T-helper 2 cell treated with Interferon-gamma antibody and Interleukin-4, amounts not matched to agents 5 μg/mL and 100 μg/mL, for 36 hours (primary cell): ENCODE data around the gene CDH13.

Source experiments
- DNase-seq: peaks from one replicate; pipeline ENCODE4 v3.0.0; 2021; ENCODE audit warnings: low spot score
- H3K27ac Mint-ChIP-seq: one replicate; pipeline ENCODE4 v1.8.0; 2021; ENCODE audit warnings: mild to moderate bottlenecking, mixed read lengths
- H3K27me3 Mint-ChIP-seq: one replicate; pipeline ENCODE4 v1.8.0; 2021; ENCODE audit warnings: low read depth, mixed read lengths
- H3K36me3 Mint-ChIP-seq: one replicate; pipeline ENCODE4 v1.8.0; 2021; ENCODE audit warnings: low read depth, mixed read lengths
- H3K4me1 Mint-ChIP-seq: one replicate; pipeline ENCODE4 v1.8.0; 2021; ENCODE audit warnings: low read depth, mixed read lengths
- H3K4me3 Mint-ChIP-seq: one replicate; pipeline ENCODE4 v1.8.0; 2022; ENCODE audit warnings: mild to moderate bottlenecking, moderate library complexity, mixed read lengths
- H3K9me3 Mint-ChIP-seq: one replicate; pipeline ENCODE4 v1.8.0; 2021; ENCODE audit warnings: mixed read lengths

Gene CDH13

GRCh38 chr16:83602761-83603722 is 976.3 kb downstream of the CDH13 start:
- DNase-seq: no peak
- H3K4me3 Mint-ChIP-seq: no peak overlapping the region
- H3K27me3 Mint-ChIP-seq: no peaks in the 10 kb centered on the region
- no peaks in the 10 kb centered on the region for H3K4me1 Mint-ChIP-seq
- no peaks in the 10 kb centered on the region for H3K36me3 Mint-ChIP-seq
- no peak overlapping the region for H3K27ac Mint-ChIP-seq
- no peaks in the 10 kb centered on the region for H3K9me3 Mint-ChIP-seq

- DNase-seq: no peak
- no peaks in the 10 kb centered on the region for H3K4me1 Mint-ChIP-seq
- H3K36me3 Mint-ChIP-seq: no peaks in the 10 kb centered on the region
- no peaks in the 10 kb centered on the region for H3K27me3 Mint-ChIP-seq
- H3K4me3 Mint-ChIP-seq: no peak overlapping the region
- H3K9me3 Mint-ChIP-seq: no peaks in the 10 kb centered on the region
- H3K27ac Mint-ChIP-seq: no peak overlapping the region
These were observed 977.2 kb downstream of the CDH13 start for GRCh38 chr16:83603723-83604570.

GRCh38 chr16:83606486-83607030 is 979.8 kb downstream of the CDH13 start:
- no peak overlapping the region for H3K27ac Mint-ChIP-seq
- H3K9me3 Mint-ChIP-seq: no peaks in the 10 kb centered on the region
- H3K36me3 Mint-ChIP-seq: no peaks in the 10 kb centered on the region
- H3K27me3 Mint-ChIP-seq: no peaks in the 10 kb centered on the region
- H3K4me1 Mint-ChIP-seq: no peaks in the 10 kb centered on the region
- H3K4me3 Mint-ChIP-seq: no peak overlapping the region
- no peak for DNase-seq

GRCh38 chr16:83609178-83609577 is 982.4 kb downstream of the CDH13 start:
- no peaks in the 10 kb centered on the region for H3K9me3 Mint-ChIP-seq
- no peak overlapping the region for H3K4me3 Mint-ChIP-seq
- no peak for DNase-seq
- no peak overlapping the region for H3K27ac Mint-ChIP-seq
- H3K36me3 Mint-ChIP-seq: no peaks in the 10 kb centered on the region
- no peaks in the 10 kb centered on the region for H3K4me1 Mint-ChIP-seq
- no peaks in the 10 kb centered on the region for H3K27me3 Mint-ChIP-seq

- DNase-seq: no peak
- Mint-ChIP-seq H3K36me3 (no peaks in the 10 kb centered on the region), H3K4me1 (no peaks in the 10 kb centered on the region), H3K27me3 (no peaks in the 10 kb centered on the region), H3K27ac (no peak overlapping the region), H3K9me3 (no peaks in the 10 kb centered on the region), H3K4me3 (no peak overlapping the region)
These were observed 988.6 kb downstream of the CDH13 start for GRCh38 chr16:83615141-83615952.

- DNase-seq: no peak
- no peaks in the 10 kb centered on the region for H3K27me3 Mint-ChIP-seq
- no peaks in the 10 kb centered on the region for H3K9me3 Mint-ChIP-seq
- H3K27ac Mint-ChIP-seq: no peak overlapping the region
- no peaks in the 10 kb centered on the region for H3K4me1 Mint-ChIP-seq
- no peak overlapping the region for H3K4me3 Mint-ChIP-seq
- H3K36me3 Mint-ChIP-seq: no peaks in the 10 kb centered on the region
These were observed 989.2 kb downstream of the CDH13 start for GRCh38 chr16:83615953-83616350.

- Mint-ChIP-seq H3K4me3 (no peak overlapping the region), H3K4me1 (no peaks in the 10 kb centered on the region), H3K36me3 (no peaks in the 10 kb centered on the region), H3K9me3 (no peaks in the 10 kb centered on the region), H3K27me3 (no peaks in the 10 kb centered on the region), H3K27ac (no peak overlapping the region)
- no peak for DNase-seq
These were observed 992.8 kb downstream of the CDH13 start for GRCh38 chr16:83619381-83620150.

- DNase-seq: no peak
- H3K9me3 Mint-ChIP-seq: no peaks in the 10 kb centered on the region
- no peak overlapping the region for H3K4me3 Mint-ChIP-seq
- no peaks in the 10 kb centered on the region for H3K36me3 Mint-ChIP-seq
- H3K27ac Mint-ChIP-seq: no peak overlapping the region
- H3K4me1 Mint-ChIP-seq: no peaks in the 10 kb centered on the region
- H3K27me3 Mint-ChIP-seq: no peaks in the 10 kb centered on the region
These were observed 995.2 kb downstream of the CDH13 start for GRCh38 chr16:83622010-83622409.

GRCh38 chr16:83623091-83623730 is 996.4 kb downstream of the CDH13 start:
- DNase-seq: no peak
- Mint-ChIP-seq H3K36me3 (no peaks in the 10 kb centered on the region), H3K4me3 (no peak overlapping the region), H3K27ac (no peak overlapping the region), H3K9me3 (no peaks in the 10 kb centered on the region), H3K4me1 (no peaks in the 10 kb centered on the region), H3K27me3 (no peaks in the 10 kb centered on the region)

- H3K27me3 Mint-ChIP-seq: no peaks in the 10 kb centered on the region
- H3K4me3 Mint-ChIP-seq: no peak overlapping the region
- H3K4me1 Mint-ChIP-seq: no peaks in the 10 kb centered on the region
- no peak overlapping the region for H3K27ac Mint-ChIP-seq
- no peaks in the 10 kb centered on the region for H3K36me3 Mint-ChIP-seq
- H3K9me3 Mint-ChIP-seq: no peaks in the 10 kb centered on the region
- DNase-seq: no peak
These were observed 997.1 kb downstream of the CDH13 start for GRCh38 chr16:83623892-83624291.

- Mint-ChIP-seq H3K4me1 (no peaks in the 10 kb centered on the region), H3K36me3 (no peaks in the 10 kb centered on the region), H3K9me3 (no peaks in the 10 kb centered on the region), H3K4me3 (no peak overlapping the region), H3K27me3 (no peaks in the 10 kb centered on the region), H3K27ac (no peak overlapping the region)
- DNase-seq: no peak
These were observed 997.8 kb downstream of the CDH13 start for GRCh38 chr16:83624429-83625120.

GRCh38 chr16:83626204-83626603 is 999.4 kb downstream of the CDH13 start:
- Mint-ChIP-seq H3K9me3 (no peaks in the 10 kb centered on the region), H3K4me3 (no peak overlapping the region), H3K36me3 (no peaks in the 10 kb centered on the region), H3K4me1 (no peaks in the 10 kb centered on the region), H3K27ac (no peak overlapping the region), H3K27me3 (no peaks in the 10 kb centered on the region)
- no peak for DNase-seq
